Measurements from ENCODE around the gene DENND1A. TPM values are rescaled to one million over a fixed set of nuclear protein-coding genes. Genes with fewer than 3 reads are reported as not detected.

Gene DENND1A
- total and polyA plus RNA-seq, 2 of the 13 experiments (the other 11 are each of a cell fraction or from before 2014, with no cell fraction given): 14.8 to 30.1 TPM

DNA sequence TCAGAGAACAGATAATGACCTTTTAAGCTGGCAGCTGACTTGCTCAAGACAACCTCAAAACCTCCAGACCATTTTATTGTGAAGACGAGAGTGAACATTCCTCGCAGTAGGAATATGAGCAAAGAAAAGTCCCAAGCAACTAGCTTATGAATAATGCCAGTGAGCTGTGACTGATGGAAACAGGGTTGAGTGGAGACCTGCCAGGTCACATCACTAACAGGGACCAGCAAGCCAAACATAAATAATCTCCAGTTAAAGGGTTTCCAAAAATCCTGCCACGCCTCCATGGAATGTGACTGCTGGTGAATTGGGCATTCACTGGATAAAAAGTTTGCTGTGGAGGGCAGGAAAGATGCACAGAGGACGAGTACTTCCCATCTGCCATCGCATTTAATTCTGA lies 388.5 kb downstream of the DENND1A start (continued):
- TF ChIP-seq ZNF687 (CRISPR knock-in tag; IDR thresholded peaks at IDR 0.05) (no peak), SMYD3 (CRISPR knock-in tag; IDR thresholded peaks at IDR 0.05) (no peak), JUNB (CRISPR knock-in tag; IDR thresholded peaks at IDR 0.05; ENCODE audit: borderline replicate concordance) (no peak), ZNF556 (CRISPR knock-in tag; IDR thresholded peaks at IDR 0.05; ENCODE audit: borderline replicate concordance) (no peak), ZNF747 (CRISPR knock-in tag; IDR thresholded peaks at IDR 0.05; ENCODE audit: borderline replicate concordance) (no peak), ZNF224 (CRISPR knock-in tag; IDR thresholded peaks at IDR 0.05) (no peak), DNMT1 (CRISPR knock-in tag; IDR thresholded peaks at IDR 0.05) (no peak), ISX (CRISPR knock-in tag; conservative IDR thresholded peaks at IDR 0.05) (no peak), HNRNPK (IDR thresholded peaks at IDR 0.05; ENCODE audit: low read depth, low read length, poor library complexity, severe bottlenecking) (no peak), HDAC2 (CRISPR knock-in tag; IDR thresholded peaks at IDR 0.05) (no peak)
- TF ChIP-seq, protein P1, sequence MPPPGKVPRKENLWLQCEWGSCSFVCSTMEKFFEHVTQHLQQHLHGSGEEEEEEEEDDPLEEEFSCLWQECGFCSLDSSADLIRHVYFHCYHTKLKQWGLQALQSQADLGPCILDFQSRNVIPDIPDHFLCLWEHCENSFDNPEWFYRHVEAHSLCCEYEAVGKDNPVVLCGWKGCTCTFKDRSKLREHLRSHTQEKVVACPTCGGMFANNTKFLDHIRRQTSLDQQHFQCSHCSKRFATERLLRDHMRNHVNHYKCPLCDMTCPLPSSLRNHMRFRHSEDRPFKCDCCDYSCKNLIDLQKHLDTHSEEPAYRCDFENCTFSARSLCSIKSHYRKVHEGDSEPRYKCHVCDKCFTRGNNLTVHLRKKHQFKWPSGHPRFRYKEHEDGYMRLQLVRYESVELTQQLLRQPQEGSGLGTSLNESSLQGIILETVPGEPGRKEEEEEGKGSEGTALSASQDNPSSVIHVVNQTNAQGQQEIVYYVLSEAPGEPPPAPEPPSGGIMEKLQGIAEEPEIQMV (CRISPR knock-in tag; IDR thresholded peaks at IDR 0.05; ENCODE audit: low read depth): no peak
